HG03571 (cell line): ENCODE results near the gene IRS2.

Experiments used
- ATAC-seq: cut with Tn5 transposase; IDR thresholded peaks from one replicate; pipeline ENCODE4 v1.9.1; 2021; ENCODE audit not compliant: unreplicated experiment

The IRS2 gene

DNA sequence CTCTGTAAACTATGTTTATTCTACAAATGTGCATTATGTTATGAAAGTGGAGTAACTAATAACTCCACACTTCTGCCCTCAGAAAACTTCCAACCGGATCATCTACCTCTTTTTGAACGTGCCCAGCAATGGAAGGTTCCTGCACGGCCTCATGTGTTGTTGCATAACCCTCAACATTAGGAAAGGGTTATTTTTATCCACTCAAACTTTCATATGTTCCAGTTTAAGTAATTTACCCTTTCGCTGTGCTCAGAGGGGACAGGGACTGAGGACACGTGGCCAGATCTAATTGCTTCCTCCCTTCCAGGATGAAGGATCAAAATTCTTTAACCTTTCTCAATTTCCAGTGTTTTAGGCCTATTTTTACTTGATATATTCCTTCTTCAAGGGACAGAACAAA lies 29.6 kb downstream of the IRS2 start:
- ATAC-seq, result no peak

DNA sequence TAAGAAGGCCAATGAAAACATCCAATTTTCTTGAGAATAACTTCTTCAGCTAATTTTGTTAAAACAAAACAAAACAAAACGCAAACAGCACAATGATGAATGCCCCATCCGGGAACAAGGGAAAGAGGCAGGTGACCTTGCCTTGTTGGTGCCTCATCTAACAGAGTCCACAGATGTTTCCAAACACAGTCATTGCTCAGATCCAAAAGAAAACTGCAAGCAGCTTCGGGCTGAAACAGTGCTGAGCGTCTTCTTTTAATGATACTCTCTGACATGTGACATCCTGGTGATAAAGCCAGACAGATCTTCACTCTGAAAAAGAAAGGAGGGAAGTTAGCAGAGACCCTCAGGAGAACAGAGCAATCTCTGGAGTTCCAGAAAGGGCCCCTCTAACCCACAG lies 30.4 kb downstream of the IRS2 start:
- ATAC-seq, result no peak

DNA sequence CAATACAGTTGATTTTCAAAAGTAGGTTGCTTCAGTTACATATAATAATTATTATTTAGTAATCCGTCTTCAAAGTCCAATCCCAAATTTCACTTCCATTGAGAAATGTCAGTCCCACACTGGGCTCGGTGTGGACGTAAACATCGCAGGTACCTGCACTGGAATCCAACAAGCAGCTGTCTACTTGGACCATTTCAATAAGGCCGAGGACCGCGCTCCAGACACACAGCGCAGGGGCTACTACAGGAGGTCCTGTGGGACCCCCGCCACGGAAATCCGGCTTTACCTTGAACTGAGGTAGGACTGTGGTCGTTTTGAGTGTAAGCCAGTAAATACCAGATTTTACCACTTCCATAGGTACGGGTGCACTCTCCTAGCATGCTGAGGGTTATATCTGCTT lies 30.8 kb downstream of the IRS2 start:
- ATAC-seq, result no peak

DNA sequence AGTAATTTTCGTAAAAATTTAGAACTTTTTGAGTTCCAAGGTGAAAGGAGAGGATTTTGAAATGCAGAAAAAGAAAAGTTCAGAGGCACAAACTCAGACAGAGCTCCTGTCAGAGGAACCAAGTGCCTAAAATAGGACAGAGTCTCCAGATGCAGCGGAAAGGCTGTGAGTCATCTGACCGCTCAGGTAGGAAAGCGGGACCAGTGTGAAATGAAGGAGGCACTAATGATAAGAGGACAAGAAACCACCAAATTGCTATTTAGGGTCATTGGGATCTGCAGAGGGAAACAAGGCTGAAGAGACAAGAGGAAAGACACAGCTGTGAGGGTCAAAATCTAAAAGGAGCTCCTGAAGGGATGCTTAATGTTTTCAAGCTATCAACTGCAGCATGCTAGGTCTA lies 34.9 kb downstream of the IRS2 start:
- ATAC-seq, result no peak

DNA sequence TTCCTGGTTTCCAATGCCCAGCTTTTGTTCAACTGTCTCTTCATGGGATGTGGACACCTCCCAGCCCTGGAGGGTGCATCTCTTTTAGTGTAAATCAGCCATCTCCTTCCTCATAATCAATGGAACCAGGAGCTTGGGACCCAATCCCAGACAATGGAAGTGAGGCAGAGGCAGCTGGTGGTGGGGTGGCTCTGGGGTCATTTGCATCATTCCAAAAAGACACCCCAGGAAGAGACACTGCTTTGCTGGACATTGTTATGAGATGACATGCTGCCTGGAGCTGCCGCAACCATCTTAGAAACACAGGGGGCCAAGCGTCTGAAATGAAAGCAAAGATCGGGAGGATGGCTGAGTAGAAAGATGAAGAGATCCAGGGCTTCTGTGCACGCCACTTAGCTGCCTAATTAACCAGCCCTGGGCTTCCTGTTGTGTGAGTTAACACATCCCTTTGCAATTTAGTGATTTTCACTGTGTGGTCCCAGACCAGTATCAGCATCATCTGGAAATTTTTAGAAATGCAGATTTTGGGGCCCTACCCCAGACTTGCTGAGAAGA lies 36.1 kb downstream of the IRS2 start:
- ATAC-seq, result no peak

DNA sequence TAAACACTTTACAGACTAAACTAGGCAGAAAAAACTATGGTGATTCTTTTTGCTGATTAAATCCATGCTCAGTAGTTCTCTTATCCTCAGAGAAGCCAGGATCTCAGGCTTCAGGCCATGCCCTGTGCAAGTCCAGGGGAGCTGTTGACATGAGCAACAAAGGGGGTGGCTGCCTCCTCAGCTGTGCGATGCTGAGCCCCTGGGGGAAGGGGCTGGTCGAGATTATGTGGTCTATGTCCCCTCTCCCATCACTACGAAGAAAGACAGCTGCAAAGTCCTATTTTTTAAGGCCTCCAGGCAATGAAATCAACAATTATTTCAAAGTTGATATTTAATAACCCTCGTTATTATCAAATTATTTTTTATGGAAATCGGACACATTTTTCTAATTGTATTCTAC lies 37.0 kb downstream of the IRS2 start:
- no peak for ATAC-seq

DNA sequence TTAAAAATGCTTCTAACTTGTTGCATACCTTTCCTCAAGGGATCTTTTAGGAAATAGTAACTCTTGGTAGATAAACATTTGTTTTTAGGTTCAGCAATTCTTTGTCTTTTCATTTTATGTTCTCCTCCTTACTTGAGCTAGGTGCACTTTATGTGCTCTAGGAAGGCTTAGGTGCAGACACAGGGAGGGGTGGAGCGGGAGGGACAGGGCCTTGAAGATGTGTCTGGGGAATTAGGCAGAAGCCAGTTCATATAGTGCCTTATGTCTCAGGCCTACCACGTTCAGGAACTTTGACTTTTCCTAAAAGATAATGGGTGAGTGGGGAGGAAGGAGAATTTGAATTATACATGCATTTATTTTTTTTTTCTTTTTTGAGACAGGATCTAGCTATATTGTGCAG lies 37.7 kb downstream of the IRS2 start:
- ATAC-seq, result no peak

DNA sequence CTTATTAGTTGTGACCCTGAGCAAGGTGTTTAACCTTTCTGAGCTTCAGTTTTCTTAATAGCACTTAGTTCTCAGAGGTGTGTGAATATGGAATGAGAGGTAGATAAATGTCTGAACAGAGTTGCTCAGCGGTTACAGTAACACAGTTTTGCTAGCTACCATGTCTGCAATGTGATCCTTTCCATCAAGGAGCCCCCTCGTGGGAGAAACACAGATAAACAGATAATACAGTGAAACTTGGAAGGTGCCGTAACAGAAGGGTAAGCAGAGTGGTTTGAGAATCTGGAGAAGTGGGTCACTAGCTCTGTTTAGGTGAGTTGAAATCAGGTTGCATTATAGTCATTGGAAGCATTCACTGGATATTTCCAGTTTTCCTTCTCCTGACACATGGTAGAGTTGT lies 38.9 kb downstream of the IRS2 start:
- ATAC-seq, result no peak

DNA sequence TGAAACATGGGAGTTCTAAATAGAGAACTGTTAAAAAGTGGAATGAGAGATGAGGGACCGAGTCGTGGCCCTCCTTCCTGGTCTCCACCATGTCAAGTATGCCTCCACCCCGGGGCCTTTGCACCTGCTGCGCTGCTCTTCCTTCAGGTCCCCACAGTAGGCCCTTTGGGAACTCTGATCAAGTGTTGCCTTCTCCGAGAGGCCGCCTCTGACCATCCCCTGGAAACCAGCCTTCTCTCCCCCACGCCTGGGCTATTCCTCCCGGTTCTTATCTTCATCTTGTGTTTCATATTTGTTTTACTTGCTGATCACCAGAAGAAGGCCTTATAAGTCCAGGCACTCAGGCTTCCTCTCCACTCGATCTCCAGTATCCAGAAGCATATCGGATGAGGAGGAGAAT lies 40.0 kb downstream of the IRS2 start:
- ATAC-seq, result no peak

DNA sequence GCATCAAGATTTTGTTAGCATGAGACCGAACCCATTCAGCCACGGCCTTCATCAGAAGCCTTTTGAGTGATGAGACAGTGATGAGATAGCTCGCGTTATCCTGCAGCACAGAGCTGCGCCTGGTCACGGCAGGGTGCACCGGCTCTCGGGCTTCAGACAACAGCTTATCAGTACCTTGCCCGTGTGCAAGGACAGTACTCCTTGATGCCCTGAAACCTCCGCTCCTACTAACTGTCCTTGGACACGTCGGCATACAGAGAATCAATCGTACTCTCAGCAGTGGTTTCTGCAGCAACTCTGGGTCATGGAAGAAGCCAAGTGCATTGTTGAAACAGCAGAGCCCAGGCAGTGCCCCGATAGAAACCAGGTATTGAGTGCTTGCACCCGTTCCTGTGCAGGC lies 40.7 kb downstream of the IRS2 start:
- no peak for ATAC-seq

DNA sequence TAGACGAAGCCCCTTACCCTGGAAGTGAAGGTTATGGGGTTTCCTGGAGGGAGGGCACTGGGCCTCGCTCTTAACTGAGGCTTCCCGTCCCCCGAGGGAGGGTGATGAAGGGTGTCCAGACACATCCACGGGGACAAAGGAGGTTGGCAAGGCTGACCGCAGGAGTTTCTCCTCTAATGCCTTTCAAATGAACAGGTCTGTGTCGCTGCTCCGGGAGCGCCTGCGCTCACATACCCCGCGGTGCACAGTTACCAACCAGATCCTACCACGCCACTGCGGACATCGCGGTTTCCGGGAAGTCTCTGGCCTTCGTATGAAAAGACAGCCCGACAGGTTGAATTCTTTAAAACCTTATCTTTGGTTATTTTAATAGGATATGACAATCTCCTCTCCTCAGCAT lies 41.3 kb downstream of the IRS2 start:
- ATAC-seq, result no peak

DNA sequence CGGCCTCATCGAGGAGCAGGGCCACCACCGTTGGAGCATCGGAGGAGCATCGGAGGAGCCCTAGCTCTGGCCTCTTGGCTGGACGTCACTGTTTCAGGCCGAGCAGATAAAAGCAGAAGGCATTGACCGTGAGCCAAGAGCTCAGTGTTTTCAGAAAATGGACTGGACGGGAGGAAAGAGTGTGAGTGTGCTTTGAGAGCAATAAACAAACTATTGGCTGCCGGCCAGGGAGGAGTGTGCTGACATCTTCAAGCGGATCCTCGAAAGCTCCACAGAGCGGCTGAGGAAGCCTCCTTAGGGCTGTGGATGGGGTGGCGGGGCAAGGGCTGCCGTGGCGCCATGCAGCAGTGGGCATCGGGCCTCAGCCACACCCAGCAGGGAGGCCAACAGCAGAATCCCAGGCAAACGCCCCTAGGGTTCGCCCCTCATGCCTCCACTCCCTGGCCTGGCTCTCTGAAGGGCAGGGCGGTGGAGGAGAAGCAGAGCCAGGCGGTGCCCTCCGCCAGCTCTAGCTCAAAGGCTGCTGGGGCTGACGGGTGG lies 41.8 kb downstream of the IRS2 start:
- no peak for ATAC-seq

DNA sequence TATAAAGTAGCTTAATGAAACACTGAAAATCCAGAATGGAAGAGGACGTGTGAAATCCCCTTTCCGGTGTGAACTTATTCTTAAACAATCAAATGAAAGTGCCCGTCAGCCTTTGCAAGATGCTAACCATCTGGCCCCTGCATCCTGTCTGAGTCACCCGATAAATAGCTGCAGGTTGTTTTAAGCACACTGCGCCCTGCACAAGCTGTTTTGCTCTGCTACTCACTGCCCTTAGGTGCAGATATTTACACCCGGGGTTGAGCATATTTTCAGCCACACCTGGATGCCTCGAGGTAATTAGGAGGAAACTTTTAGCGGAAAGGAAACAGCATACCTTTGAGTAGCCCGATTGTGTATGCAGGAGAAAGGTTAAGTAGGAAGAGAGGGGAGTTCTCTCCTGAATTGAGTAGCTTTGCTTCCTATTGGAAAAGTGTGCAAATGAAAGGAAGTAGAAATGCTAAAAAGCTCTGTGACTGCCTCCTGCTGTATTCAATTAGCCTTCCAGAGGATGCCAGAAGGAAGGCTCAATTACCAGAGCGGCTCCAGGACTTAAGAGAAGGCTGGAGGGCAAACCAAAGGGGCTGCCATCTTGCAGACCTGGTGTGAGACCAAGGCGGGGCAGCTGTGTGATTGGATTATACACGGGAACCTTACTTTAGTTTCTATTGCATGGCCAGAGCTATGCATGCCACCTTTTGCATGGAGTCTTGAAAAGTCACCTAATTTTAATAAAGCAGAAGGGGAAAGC lies 42.5 kb downstream of the IRS2 start:
- ATAC-seq, result no peak

DNA sequence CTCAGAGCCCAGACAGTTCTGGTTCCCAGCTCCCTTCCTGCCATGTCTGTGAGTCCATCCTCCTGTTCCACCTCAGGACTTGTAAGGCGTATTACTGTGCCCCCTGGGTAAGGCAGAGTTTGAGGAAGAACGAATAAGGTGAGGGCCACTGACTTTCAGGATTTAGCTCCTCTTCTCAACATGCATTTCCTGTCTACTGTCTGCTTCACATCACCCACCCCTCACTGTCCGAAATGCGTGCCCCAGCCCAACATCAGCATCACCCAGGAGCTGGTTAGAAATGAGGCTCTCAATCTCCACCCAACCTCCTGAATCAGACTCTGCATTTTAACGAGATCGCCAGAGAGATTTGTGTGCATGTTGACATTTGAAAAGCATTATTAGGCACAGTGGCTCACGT lies 44.4 kb downstream of the IRS2 start:
- no peak for ATAC-seq

DNA sequence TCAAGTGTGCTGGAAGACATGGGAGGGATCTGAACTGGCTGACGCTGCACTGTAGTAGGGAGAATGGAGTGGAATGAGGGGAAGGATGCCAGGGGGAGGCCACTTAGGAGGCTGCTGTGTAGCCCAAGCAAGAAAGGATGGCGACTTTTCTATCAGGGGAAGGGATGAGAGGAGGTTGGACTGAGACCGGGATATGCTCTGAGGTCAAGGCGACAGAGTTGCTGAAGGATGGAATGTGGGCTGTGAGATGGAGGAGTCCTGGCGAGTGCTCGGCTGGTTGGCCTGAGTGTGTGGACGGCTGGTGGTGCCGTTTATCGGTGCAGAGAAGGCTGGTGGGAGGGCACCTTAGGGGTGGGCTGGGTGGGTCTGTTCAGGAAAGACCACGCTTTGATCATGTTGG lies 45.7 kb downstream of the IRS2 start:
- no peak for ATAC-seq

DNA sequence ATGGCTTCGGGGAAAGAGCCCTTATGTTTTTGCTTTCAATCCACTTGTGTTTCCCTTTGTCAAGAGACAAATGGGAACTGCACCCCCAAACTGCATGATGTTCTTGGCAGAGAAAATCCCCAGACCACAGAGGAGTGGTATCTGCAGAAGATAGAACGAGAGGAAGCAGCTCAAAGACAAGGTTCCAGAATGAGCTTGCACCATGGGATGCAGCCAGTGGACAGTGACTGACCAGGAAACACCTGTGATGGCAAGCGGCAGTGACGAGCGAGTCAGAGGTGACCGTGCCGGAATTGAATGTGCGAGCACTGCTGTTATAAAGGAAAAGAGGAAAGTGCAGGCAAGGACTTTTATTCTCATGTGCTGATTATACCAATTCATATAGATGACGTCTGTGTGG lies 46.3 kb downstream of the IRS2 start:
- no peak for ATAC-seq

DNA sequence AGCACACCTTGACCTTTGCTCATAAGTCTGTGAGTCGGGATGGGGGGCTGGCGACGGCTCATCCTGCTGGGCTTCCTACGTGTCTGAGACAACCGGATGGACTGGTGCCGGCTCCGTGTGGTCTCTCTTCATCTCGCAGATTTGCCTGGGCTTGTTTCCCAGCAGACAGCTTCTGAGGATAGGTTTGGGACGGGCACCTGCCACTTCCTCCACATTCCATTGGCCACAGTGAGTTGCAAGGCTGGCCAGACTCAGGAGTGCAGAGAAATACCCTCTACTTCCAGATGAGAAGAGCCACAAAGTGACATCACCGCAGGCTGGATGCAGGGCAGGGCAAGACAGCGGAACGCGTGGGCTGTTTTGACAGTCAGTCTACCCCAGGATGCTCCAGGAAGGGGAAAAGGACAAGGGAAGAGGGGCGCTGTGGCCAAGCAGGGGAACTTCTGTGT lies 48.1 kb downstream of the IRS2 start:
- ATAC-seq, result no peak

DNA sequence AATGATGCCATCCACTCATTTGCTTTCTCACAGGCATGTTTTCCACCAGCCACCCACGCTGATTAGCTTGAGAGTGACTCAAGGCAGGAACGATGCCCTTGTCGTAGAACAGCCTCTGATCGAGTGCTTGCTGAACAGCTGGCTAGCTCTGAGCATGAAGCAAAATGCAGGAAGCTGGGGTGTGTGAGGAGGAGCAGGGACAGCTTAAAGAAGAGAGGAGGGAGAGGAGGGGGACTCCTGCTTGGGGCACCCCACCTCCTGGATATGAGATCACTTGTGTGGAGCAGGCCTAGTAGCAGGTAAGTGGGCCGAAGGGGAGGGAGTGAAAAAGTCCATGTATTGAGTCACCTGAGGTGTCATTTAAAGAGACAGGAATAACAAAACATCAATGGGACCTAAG lies 48.8 kb downstream of the IRS2 start:
- ATAC-seq, result no peak

DNA sequence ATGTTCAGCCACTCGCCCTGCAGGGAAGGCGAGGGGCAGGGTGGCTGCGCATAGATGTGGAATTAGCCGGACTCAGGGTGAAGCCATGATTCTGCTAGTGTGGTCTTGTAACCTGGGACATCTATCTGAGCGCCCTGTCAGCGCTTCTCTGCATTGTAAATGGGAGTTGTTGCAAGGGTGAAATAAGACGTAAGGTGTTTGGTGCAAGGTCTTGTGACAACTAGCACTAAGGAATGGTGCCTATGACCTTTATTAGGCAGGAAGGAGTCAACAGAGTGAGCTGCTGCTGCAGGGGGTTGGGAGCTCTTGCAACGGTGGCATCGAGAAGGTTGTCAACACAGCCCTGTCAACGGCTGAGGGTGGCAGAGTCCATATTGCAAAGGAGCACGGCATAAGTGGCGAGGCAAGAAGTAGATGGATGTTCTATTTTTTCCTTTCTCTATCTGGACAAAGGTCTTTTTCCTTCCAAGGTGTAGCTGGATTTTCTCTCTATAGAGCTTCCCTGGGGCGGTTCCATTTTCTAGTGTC lies 49.3 kb downstream of the IRS2 start:
- ATAC-seq, result no peak

DNA sequence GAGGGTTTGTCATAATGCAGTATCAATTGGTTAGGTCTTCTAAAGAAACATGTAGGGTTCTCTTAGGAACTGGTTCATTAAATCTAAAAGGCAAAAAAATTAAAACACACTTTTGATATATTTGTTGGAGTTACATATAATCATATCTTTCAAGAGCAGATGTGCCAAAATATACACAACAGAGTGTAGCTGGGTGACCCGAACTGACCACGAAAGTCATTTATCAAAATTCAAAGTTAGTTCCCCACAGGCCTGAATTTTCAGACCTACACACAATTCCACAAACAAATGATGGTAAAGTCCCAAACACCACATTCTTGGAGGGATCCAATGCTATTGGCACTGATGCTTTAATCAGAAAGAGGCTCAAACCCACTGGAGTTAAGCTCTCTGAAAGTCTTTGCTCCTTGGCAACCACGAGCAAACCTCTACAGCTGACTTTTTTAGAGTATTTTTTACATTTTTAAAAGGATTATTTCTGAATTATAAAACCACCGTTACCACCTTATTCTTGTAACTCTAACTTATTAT lies 50.9 kb downstream of the IRS2 start:
- no peak for ATAC-seq

DNA sequence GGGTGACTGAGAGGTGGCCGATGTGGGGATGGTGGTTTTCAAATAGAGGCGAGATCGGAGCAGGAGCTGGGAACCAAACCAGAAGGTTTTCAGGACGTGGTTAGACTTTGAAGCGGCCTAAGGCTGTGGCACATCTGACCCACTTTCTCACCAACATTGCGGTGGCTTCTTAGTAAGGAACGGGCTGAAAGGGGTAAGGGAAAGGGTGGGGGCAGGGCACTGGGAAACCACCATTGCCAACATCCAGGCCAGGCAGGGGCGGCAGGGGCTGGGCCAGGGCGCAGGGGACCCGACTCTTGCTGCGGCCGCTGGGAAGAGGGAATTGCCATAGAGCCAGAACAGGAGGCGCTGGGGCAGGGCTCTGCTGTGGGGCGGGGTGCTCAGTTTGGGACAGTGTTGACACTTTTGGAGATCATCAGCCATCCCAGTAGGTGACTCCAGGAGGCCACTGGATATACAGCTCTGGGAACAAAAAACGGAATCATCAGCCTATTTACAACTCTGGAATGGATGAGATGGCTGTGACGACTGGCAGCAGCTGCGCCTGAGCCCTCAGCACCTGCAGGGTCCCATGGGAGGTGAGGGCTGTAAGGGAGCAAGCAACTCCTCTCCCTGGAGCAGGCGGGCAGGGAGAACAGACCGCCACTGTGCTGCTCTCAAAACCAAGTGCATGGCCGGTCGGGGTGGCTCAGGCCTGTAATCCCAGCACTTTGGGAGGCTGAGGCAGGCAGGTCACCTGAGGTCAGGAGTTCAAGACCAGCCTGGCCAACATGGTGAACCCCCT lies 52.2 kb downstream of the IRS2 start:
- ATAC-seq, result no peak

DNA sequence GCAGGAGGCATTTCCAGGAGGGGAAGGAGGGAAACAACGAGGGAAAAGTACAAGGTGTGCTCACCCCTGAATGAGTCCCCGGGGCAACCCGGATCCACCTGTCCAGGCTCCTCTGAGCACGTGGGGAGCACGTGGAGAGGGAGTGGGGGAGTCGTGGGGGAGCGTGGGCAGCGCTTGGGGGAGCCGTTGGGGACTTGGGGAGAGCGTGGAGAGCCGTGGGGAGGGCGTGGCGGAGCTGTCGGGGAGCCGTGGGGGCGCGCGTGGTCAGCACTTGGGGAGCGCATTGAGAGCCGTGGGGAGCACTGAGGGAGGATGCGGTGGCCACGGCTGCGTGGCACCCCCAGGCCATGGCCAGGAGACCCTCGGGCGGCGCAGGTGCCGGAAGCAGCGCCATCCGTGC lies 52.8 kb downstream of the IRS2 start:
- ATAC-seq, result no peak
